Measurements from ENCODE around the gene CEP112. TPM values are rescaled to one million over a fixed set of nuclear protein-coding genes. Genes with fewer than 3 reads are reported as not detected.

The CEP112 gene
- total and polyA plus RNA-seq, 2 of the 13 experiments (the other 11 are each of a cell fraction or from before 2014, with no cell fraction given), result 1.2 to 3.4 TPM

DNA sequence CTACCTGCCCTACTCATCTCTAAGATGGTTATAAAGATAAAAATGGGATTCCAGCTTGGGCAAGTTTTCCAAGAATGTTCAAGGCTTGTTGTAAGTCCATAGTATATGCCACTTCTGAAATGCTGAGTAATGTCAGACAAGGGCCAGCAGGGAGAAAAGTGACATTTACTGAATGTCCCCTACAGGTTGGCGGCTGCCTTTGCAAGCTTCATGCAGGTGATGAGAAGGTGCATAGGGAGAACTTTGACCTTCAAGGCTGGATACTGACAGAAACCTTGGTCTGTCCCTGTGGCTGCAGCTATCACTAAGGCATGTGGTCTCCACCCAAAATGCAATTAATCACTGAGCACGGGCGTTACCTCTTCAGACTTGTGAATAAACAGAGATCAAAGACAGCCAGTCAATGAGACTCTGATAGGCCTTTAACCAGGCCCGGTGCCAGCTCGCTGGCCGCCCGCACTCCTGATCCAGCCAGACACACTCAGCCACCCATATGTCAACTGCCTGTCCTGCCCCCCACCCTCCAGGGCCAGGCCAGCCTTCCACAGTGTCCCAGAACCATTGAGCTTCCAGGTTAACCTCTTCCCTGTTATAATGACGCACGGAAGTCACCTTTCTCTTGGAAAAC, 603.6 kb downstream of the CEP112 start (continued):
- TF ChIP-seq, protein P1, sequence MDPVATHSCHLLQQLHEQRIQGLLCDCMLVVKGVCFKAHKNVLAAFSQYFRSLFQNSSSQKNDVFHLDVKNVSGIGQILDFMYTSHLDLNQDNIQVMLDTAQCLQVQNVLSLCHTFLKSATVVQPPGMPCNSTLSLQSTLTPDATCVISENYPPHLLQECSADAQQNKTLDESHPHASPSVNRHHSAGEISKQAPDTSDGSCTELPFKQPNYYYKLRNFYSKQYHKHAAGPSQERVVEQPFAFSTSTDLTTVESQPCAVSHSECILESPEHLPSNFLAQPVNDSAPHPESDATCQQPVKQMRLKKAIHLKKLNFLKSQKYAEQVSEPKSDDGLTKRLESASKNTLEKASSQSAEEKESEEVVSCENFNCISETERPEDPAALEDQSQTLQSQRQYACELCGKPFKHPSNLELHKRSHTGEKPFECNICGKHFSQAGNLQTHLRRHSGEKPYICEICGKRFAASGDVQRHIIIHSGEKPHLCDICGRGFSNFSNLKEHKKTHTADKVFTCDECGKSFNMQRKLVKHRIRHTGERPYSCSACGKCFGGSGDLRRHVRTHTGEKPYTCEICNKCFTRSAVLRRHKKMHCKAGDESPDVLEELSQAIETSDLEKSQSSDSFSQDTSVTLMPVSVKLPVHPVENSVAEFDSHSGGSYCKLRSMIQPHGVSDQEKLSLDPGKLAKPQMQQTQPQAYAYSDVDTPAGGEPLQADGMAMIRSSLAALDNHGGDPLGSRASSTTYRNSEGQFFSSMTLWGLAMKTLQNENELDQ (CRISPR knock-in tag; IDR thresholded peaks at IDR 0.05; ENCODE audit: borderline replicate concordance), result no peak
- TF ChIP-seq MZF1 (CRISPR knock-in tag; IDR thresholded peaks at IDR 0.05; ENCODE audit: borderline replicate concordance), result no peak
- TF ChIP-seq MXD4 (CRISPR knock-in tag; IDR thresholded peaks at IDR 0.05), result no peak; the same call in 1 of the 2 replicates
- TF ChIP-seq, protein P2, sequence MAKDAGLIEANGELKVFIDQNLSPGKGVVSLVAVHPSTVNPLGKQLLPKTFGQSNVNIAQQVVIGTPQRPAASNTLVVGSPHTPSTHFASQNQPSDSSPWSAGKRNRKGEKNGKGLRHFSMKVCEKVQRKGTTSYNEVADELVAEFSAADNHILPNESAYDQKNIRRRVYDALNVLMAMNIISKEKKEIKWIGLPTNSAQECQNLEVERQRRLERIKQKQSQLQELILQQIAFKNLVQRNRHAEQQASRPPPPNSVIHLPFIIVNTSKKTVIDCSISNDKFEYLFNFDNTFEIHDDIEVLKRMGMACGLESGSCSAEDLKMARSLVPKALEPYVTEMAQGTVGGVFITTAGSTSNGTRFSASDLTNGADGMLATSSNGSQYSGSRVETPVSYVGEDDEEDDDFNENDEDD (CRISPR knock-in tag; IDR thresholded peaks at IDR 0.05; ENCODE audit: borderline replicate concordance), result peak; percentile 37; the same call in 1 of the 2 replicates
- TF ChIP-seq ZNF737 (CRISPR knock-in tag; IDR thresholded peaks at IDR 0.05; ENCODE audit: borderline replicate concordance), result no peak
- TF ChIP-seq, protein P3, sequence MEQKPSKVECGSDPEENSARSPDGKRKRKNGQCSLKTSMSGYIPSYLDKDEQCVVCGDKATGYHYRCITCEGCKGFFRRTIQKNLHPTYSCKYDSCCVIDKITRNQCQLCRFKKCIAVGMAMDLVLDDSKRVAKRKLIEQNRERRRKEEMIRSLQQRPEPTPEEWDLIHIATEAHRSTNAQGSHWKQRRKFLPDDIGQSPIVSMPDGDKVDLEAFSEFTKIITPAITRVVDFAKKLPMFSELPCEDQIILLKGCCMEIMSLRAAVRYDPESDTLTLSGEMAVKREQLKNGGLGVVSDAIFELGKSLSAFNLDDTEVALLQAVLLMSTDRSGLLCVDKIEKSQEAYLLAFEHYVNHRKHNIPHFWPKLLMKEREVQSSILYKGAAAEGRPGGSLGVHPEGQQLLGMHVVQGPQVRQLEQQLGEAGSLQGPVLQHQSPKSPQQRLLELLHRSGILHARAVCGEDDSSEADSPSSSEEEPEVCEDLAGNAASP (CRISPR knock-in tag; IDR thresholded peaks at IDR 0.05; ENCODE audit: borderline replicate concordance), result no peak
- TF ChIP-seq, protein P4, sequence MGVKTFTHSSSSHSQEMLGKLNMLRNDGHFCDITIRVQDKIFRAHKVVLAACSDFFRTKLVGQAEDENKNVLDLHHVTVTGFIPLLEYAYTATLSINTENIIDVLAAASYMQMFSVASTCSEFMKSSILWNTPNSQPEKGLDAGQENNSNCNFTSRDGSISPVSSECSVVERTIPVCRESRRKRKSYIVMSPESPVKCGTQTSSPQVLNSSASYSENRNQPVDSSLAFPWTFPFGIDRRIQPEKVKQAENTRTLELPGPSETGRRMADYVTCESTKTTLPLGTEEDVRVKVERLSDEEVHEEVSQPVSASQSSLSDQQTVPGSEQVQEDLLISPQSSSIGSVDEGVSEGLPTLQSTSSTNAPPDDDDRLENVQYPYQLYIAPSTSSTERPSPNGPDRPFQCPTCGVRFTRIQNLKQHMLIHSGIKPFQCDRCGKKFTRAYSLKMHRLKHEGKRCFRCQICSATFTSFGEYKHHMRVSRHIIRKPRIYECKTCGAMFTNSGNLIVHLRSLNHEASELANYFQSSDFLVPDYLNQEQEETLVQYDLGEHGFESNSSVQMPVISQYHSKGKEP (CRISPR knock-in tag; IDR thresholded peaks at IDR 0.05), result no peak
- no peak for TF ChIP-seq SMARCC2 (IDR thresholded peaks at IDR 0.05)
- TF ChIP-seq ZSCAN21 (CRISPR knock-in tag; IDR thresholded peaks at IDR 0.05; ENCODE audit: borderline replicate concordance), result no peak
- TF ChIP-seq MAZ (IDR thresholded peaks at IDR 0.05; ENCODE audit: borderline replicate concordance, low read depth, low read length), result no peak
- TF ChIP-seq MAZ (CRISPR knock-in tag; IDR thresholded peaks at IDR 0.05; ENCODE audit: low read depth), result peak; percentile 51; the same call in 1 of the 2 replicates
- TF ChIP-seq RFXAP (CRISPR knock-in tag; IDR thresholded peaks at IDR 0.05; ENCODE audit: borderline replicate concordance), result no peak
- TF ChIP-seq AGO1 (IDR thresholded peaks at IDR 0.05; ENCODE audit: low read depth, low read length, poor library complexity, severe bottlenecking), result no peak
- TF ChIP-seq ZNF331 (CRISPR knock-in tag; IDR thresholded peaks at IDR 0.05), result 0 out of 2 replicates have a peak, but pooled peaks have one; percentile 36
- TF ChIP-seq DMAP1 (CRISPR knock-in tag; IDR thresholded peaks at IDR 0.05), result peak; percentile 56; the same call in 1 of the 2 replicates
- TF ChIP-seq THAP11 (CRISPR knock-in tag; IDR thresholded peaks at IDR 0.05), result 0 out of 2 replicates have a peak, but pooled peaks have one; percentile 41
- TF ChIP-seq ZNF557 (CRISPR knock-in tag; IDR thresholded peaks at IDR 0.05), result no peak
- TF ChIP-seq, protein P5, sequence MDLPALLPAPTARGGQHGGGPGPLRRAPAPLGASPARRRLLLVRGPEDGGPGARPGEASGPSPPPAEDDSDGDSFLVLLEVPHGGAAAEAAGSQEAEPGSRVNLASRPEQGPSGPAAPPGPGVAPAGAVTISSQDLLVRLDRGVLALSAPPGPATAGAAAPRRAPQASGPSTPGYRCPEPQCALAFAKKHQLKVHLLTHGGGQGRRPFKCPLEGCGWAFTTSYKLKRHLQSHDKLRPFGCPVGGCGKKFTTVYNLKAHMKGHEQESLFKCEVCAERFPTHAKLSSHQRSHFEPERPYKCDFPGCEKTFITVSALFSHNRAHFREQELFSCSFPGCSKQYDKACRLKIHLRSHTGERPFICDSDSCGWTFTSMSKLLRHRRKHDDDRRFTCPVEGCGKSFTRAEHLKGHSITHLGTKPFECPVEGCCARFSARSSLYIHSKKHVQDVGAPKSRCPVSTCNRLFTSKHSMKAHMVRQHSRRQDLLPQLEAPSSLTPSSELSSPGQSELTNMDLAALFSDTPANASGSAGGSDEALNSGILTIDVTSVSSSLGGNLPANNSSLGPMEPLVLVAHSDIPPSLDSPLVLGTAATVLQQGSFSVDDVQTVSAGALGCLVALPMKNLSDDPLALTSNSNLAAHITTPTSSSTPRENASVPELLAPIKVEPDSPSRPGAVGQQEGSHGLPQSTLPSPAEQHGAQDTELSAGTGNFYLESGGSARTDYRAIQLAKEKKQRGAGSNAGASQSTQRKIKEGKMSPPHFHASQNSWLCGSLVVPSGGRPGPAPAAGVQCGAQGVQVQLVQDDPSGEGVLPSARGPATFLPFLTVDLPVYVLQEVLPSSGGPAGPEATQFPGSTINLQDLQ (CRISPR knock-in tag; IDR thresholded peaks at IDR 0.05), result no peak
- no peak for TF ChIP-seq ZNF17 (CRISPR knock-in tag; IDR thresholded peaks at IDR 0.05)
- no peak for TF ChIP-seq PCBP2 (optimal IDR thresholded peaks at IDR 0.05; ENCODE audit: low read depth, low read length, poor library complexity, severe bottlenecking)
- TF ChIP-seq POLR2AphosphoS5 (IDR thresholded peaks at IDR 0.05; ENCODE audit: low read depth, low read length), result no peak

Measured in HepG2 (cell line).